ENCODE measurements around the gene PCDHB10.

GRCh38 chr5:141241496-141241895 is 49.3 kb downstream of the PCDHB10 start:
- TF ChIP-seq CTCF (IDR thresholded peaks at IDR 0.05 in 8 of 11, conservative IDR thresholded peaks at IDR 0.05 in 3 of 11) = no peak
- no peak for TF ChIP-seq POLR2A (IDR thresholded peaks at IDR 0.05)
- no peak for TF ChIP-seq POLR2AphosphoS5 (IDR thresholded peaks at IDR 0.05)
